ENCODE measurements around the gene DKK1. TPM values are rescaled to one million over a fixed set of nuclear protein-coding genes. Genes with fewer than 3 reads are reported as not detected.
"Not testable (repeated sequence)": the region's sequence is repeated elsewhere in the genome, so short reads cannot be mapped to it uniquely, and the experiment has no call there.

DKK1 gene
- total RNA-seq, 1 donor from 2014 or later = 22.5 TPM

GRCh38 chr10:52318136-52318701 is 4.1 kb downstream of the DKK1 start:
- no peak for DNase-seq (ENCODE audit: low spot score)

- DNase-seq (ENCODE audit: low spot score) = no peak
These were observed 4.9 kb downstream of the DKK1 start for GRCh38 chr10:52318822-52319464.

- DNase-seq (ENCODE audit: low spot score) = no peak
These were observed 5.8 kb downstream of the DKK1 start for GRCh38 chr10:52319926-52320325.

- DNase-seq (ENCODE audit: low spot score) = no peak
These were observed 8.2 kb downstream of the DKK1 start for GRCh38 chr10:52322323-52322722.

GRCh38 chr10:52322936-52323335 is 8.9 kb downstream of the DKK1 start:
- DNase-seq (ENCODE audit: low spot score) = no peak

- no peak for DNase-seq (ENCODE audit: low spot score)
These were observed 12.3 kb downstream of the DKK1 start for GRCh38 chr10:52326382-52326781.

- DNase-seq (ENCODE audit: low spot score) = no peak
These were observed 17.7 kb downstream of the DKK1 start for GRCh38 chr10:52331638-52332364.

GRCh38 chr10:52332815-52333214 is 18.7 kb downstream of the DKK1 start:
- DNase-seq (ENCODE audit: low spot score) = no peak

GRCh38 chr10:52334595-52334994 is 20.5 kb downstream of the DKK1 start:
- no peak for DNase-seq (ENCODE audit: low spot score)

GRCh38 chr10:52335665-52336064 is 21.6 kb downstream of the DKK1 start:
- no peak for DNase-seq (ENCODE audit: low spot score)

GRCh38 chr10:52337225-52337624 is 23.1 kb downstream of the DKK1 start:
- no peak for DNase-seq (ENCODE audit: low spot score)

- DNase-seq (ENCODE audit: low spot score) = no peak
These were observed 29.4 kb downstream of the DKK1 start for GRCh38 chr10:52343439-52343838.

- DNase-seq (ENCODE audit: low spot score) = no peak
These were observed 32.6 kb downstream of the DKK1 start for GRCh38 chr10:52346394-52347326.

- DNase-seq (ENCODE audit: low spot score) = no peak
These were observed 33.2 kb downstream of the DKK1 start for GRCh38 chr10:52347327-52347667.

- no peak for DNase-seq (ENCODE audit: low spot score)
These were observed 34.0 kb downstream of the DKK1 start for GRCh38 chr10:52348037-52348564.

GRCh38 chr10:52351914-52352330 is 37.8 kb downstream of the DKK1 start:
- no peak for DNase-seq (ENCODE audit: low spot score)

GRCh38 chr10:52353205-52353604 is 39.1 kb downstream of the DKK1 start:
- no peak for DNase-seq (ENCODE audit: low spot score)

- DNase-seq (ENCODE audit: low spot score) = no peak
These were observed 39.9 kb downstream of the DKK1 start for GRCh38 chr10:52353960-52354394.

- DNase-seq (ENCODE audit: low spot score) = no peak
These were observed 43.9 kb downstream of the DKK1 start for GRCh38 chr10:52357971-52358370.

- no peak for DNase-seq (ENCODE audit: low spot score)
These were observed 45.4 kb downstream of the DKK1 start for GRCh38 chr10:52359441-52359840.

GRCh38 chr10:52365547-52366432 is 51.7 kb downstream of the DKK1 start:
- DNase-seq (ENCODE audit: low spot score) = not testable (repeated sequence)

All from ureter (tissue), 1 donor.